K562 (cell line): Measurements from ENCODE around the gene CGREF1. TPM values are rescaled to one million over a fixed set of nuclear protein-coding genes. Genes with fewer than 3 reads are reported as not detected.
A peak's percentile ranks its signal among the peaks of the same experiment; 100 is the strongest.

Experiments used
- DDX20 ChIP-seq: fragments of 450-650 bp; IDR thresholded peaks from 2 replicates; pipeline ENCODE4 v1.6.1; 2016; ENCODE audit warnings: missing genetic modification characterization, low read depth, mild to moderate bottlenecking, missing compliant biosample characterization, moderate library complexity
- FOS ChIP-seq: IDR thresholded peaks from 3 replicates; pipeline ENCODE4 v1.6.1; 2011; ENCODE audit not compliant: insufficient read length; ENCODE audit errors: extremely low read depth
- HMG20B ChIP-seq: fragments of 250-450 bp; sonication (Bioruptor Pico); IDR thresholded peaks from 2 replicates; pipeline ENCODE4 v1.5.0; 2021; ENCODE audit warnings: mild to moderate bottlenecking
- MTA3 ChIP-seq: fragments of 450-650 bp; formaldehyde crosslinking; IDR thresholded peaks from 2 replicates; pipeline ENCODE4 v1.6.1; 2017; ENCODE audit warnings: mild to moderate bottlenecking, borderline replicate concordance
- MYBL2 ChIP-seq, 2 experiments: fragments of 450-650 bp in 1 of 2; sonication (generic) in 1 of 2; formaldehyde crosslinking in 1 of 2; IDR thresholded peaks; 2 replicates each; pipeline versions ENCODE4 v1.6.1 to v1.8.1; 2017 to 2022; ENCODE audit warnings: borderline replicate concordance in 1 of 2, inconsistent platforms in 1 of 2, low read depth in 1 of 2, mild to moderate bottlenecking in 1 of 2, missing genetic modification reagents in 1 of 2, moderate library complexity in 1 of 2
- OTX1 ChIP-seq: fragments of 450-650 bp; formaldehyde crosslinking; IDR thresholded peaks from 2 replicates; pipeline ENCODE4 v1.4.0; 2022; ENCODE audit warnings: mild to moderate bottlenecking
- TAF7 ChIP-seq: fragments of 450-650 bp; IDR thresholded peaks from 2 replicates; pipeline ENCODE4 v1.6.1; 2016; ENCODE audit warnings: missing genetic modification characterization, missing compliant biosample characterization
- U2AF2 ChIP-seq: fragments of 200-400 bp; formaldehyde crosslinking; optimal IDR thresholded peaks from 2 replicates; pipeline ENCODE3; 2017; ENCODE audit warnings: low read depth, mild to moderate bottlenecking, low read length
- ZBTB1 ChIP-seq: sonication (generic); formaldehyde crosslinking; IDR thresholded peaks from 2 replicates; pipeline ENCODE4 v1.8.1; 2023; ENCODE audit warnings: missing genetic modification reagents, low read depth, mild to moderate bottlenecking, borderline replicate concordance
- ZNF699 ChIP-seq: fragments of 250-450 bp; sonication (Bioruptor Pico); IDR thresholded peaks from 2 replicates; pipeline ENCODE4 v1.8.0; 2021; ENCODE audit warnings: mild to moderate bottlenecking, moderate library complexity; ENCODE audit not compliant: insufficient replicate concordance
- polyA plus RNA-seq, 8 experiments: library from polyadenylated mRNA; depleted of rRNA in 4 of 8; stranded (reverse) in 5 of 8; unstranded in 3 of 8; fragments of >200 nt; fragmentation: Nextera tagmentation in 2 of 8; fragmentation: Illumina TruSeq in 1 of 8; extraction: Ambion mirVana in 2 of 8; extraction: Trizol in 1 of 8; gene quantifications; 2 replicates each; pipeline versions ENCODE4 v1.2.1 to v1.2.3, GENCODE V29; 2011 to 2014; ENCODE audit warnings: inconsistent platforms in 1 of 8, missing spikeins in 1 of 8
- total RNA-seq, 7 experiments: library from RNA; depleted of rRNA in 6 of 7; stranded (reverse); fragments of >200 nt in 6 of 7; fragmentation: Illumina TruSeq in 2 of 7; extraction: Trizol in 2 of 7; gene quantifications; 2 replicates each; pipeline versions ENCODE4 v1.2.1 to v1.2.3, GENCODE V29; 2011 to 2021; ENCODE audit warnings: low replicate concordance in 1 of 7
- TF ChIP-seq, protein P1 (sequence below): sonication (generic); formaldehyde crosslinking; IDR thresholded peaks from 2 replicates; pipeline ENCODE4 v1.8.0; 2022; ENCODE audit warnings: mild to moderate bottlenecking, missing genetic modification reagents
- TF ChIP-seq, protein P2 (sequence below), 3 experiments: fragments of 200-800 bp in 1 of 3; fragments of 250-450 bp in 1 of 3; fragments of 450-650 bp in 1 of 3; sonication (Bioruptor Pico) in 1 of 3; sonication (Bioruptor generic) in 1 of 3; formaldehyde crosslinking in 1 of 3; IDR thresholded peaks; 2 replicates each; pipeline versions ENCODE4 v1.6.1 to v1.8.0; 2016 to 2022; ENCODE audit warnings: mild to moderate bottlenecking in 2 of 3, missing genetic modification characterization in 2 of 3, missing compliant biosample characterization in 1 of 3, moderate library complexity in 1 of 3
- TF ChIP-seq, protein P3 (sequence below): sonication (generic); formaldehyde crosslinking; IDR thresholded peaks from 2 replicates; pipeline ENCODE4 v1.8.0; 2022; ENCODE audit warnings: missing genetic modification reagents, mild to moderate bottlenecking, borderline replicate concordance

Gene CGREF1
- total and polyA plus RNA-seq, 9 of the 15 experiments (the other 6 are each of a cell fraction or from before 2014, with no cell fraction given) = 0.07 to 0.50 (median 0.37) TPM

DNA sequence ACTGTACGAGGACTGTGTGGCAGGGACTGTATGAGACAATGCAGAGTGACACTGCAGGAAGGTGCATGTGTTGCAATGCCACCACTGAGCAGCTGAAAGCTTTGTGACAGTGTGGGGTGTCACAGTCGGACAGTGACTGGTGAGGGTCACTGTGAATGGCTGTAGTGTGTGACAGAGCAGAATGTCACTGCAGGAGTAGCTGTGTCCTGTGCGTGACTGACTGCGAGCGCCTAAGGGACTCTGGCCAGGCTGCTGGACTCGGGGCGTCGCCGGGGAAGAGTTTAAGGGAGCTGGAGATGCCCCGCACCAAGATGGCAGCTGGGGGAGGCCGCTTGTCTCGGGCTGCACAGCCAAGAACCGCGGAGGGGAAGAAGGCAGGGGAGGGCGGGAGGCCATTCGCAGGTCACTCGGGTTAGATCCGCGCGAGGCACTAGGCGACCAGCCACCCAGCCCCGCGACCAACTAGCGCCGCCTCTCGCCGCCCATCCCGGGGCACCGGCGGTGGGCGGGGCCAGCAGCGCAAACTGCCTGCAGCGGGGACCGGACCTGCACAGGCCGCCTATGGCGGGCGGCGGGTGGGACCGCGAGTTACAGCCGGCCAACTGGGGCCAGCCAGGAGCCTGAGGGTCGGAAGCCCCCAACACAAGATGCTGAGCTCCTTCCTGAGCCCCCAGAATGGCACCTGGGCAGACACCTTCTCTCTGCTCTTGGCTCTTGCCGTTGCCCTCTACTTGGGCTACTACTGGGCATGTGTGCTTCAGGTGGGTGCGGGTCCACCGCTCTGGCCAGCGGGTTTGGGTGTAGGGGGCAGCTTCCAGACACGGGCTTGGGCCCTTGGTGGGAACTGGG is 4.6 kb upstream of the CGREF1 start, which contains the start of gene ABHD1 (continued):
- TF ChIP-seq, protein P1, sequence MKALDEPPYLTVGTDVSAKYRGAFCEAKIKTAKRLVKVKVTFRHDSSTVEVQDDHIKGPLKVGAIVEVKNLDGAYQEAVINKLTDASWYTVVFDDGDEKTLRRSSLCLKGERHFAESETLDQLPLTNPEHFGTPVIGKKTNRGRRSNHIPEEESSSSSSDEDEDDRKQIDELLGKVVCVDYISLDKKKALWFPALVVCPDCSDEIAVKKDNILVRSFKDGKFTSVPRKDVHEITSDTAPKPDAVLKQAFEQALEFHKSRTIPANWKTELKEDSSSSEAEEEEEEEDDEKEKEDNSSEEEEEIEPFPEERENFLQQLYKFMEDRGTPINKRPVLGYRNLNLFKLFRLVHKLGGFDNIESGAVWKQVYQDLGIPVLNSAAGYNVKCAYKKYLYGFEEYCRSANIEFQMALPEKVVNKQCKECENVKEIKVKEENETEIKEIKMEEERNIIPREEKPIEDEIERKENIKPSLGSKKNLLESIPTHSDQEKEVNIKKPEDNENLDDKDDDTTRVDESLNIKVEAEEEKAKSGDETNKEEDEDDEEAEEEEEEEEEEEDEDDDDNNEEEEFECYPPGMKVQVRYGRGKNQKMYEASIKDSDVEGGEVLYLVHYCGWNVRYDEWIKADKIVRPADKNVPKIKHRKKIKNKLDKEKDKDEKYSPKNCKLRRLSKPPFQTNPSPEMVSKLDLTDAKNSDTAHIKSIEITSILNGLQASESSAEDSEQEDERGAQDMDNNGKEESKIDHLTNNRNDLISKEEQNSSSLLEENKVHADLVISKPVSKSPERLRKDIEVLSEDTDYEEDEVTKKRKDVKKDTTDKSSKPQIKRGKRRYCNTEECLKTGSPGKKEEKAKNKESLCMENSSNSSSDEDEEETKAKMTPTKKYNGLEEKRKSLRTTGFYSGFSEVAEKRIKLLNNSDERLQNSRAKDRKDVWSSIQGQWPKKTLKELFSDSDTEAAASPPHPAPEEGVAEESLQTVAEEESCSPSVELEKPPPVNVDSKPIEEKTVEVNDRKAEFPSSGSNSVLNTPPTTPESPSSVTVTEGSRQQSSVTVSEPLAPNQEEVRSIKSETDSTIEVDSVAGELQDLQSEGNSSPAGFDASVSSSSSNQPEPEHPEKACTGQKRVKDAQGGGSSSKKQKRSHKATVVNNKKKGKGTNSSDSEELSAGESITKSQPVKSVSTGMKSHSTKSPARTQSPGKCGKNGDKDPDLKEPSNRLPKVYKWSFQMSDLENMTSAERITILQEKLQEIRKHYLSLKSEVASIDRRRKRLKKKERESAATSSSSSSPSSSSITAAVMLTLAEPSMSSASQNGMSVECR (CRISPR knock-in tag) = peak; percentile 36; the same call in 1 of the 2 replicates
- TF ChIP-seq, protein P2, sequence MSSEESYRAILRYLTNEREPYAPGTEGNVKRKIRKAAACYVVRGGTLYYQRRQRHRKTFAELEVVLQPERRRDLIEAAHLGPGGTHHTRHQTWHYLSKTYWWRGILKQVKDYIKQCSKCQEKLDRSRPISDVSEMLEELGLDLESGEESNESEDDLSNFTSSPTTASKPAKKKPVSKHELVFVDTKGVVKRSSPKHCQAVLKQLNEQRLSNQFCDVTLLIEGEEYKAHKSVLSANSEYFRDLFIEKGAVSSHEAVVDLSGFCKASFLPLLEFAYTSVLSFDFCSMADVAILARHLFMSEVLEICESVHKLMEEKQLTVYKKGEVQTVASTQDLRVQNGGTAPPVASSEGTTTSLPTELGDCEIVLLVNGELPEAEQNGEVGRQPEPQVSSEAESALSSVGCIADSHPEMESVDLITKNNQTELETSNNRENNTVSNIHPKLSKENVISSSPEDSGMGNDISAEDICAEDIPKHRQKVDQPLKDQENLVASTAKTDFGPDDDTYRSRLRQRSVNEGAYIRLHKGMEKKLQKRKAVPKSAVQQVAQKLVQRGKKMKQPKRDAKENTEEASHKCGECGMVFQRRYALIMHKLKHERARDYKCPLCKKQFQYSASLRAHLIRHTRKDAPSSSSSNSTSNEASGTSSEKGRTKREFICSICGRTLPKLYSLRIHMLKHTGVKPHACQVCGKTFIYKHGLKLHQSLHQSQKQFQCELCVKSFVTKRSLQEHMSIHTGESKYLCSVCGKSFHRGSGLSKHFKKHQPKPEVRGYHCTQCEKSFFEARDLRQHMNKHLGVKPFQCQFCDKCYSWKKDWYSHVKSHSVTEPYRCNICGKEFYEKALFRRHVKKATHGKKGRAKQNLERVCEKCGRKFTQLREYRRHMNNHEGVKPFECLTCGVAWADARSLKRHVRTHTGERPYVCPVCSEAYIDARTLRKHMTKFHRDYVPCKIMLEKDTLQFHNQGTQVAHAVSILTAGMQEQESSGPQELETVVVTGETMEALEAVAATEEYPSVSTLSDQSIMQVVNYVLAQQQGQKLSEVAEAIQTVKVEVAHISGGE (CRISPR knock-in tag; IDR thresholded peaks at IDR 0.05) = 0 out of 6 replicates have a peak, but pooled peaks of 1 of the 3 experiments have one; percentile 18
- TF ChIP-seq HMG20B (no peak), FOS (no peak), MYBL2 (IDR thresholded peaks at IDR 0.05; ENCODE audit: low read depth) (no peak), MYBL2 (CRISPR knock-in tag; IDR thresholded peaks at IDR 0.05; ENCODE audit: borderline replicate concordance) (no peak), MTA3 (0 out of 2 replicates have a peak, but pooled peaks have one; percentile 9), ZNF699 (CRISPR knock-in tag) (no peak), ZBTB1 (0 out of 2 replicates have a peak, but pooled peaks have one; percentile 40), U2AF2 (no peak), OTX1 (CRISPR knock-in tag) (no peak), TAF7 (tag) (no peak), DDX20 (tag) (no peak)
- TF ChIP-seq, protein P3, sequence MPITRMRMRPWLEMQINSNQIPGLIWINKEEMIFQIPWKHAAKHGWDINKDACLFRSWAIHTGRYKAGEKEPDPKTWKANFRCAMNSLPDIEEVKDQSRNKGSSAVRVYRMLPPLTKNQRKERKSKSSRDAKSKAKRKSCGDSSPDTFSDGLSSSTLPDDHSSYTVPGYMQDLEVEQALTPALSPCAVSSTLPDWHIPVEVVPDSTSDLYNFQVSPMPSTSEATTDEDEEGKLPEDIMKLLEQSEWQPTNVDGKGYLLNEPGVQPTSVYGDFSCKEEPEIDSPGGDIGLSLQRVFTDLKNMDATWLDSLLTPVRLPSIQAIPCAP (CRISPR knock-in tag) = no peak
